Right lobe of liver (tissue), 4 donors: Measurements from ENCODE around the gene PPP1R36.

Experiments used
- CTCF ChIP-seq, 4 donors: fragments of 200-600 bp in 3 of 4; fragments of 450-650 bp in 1 of 4; IDR thresholded peaks; one replicate each; pipeline versions ENCODE4 v1.5.1 to v1.8.0; 2016 to 2022; ENCODE audit warnings: antibody characterized with exemption in 4 of 4, mild to moderate bottlenecking in 2 of 4
- POLR2A ChIP-seq: fragments of 450-650 bp; IDR thresholded peaks from one replicate; pipeline ENCODE4 v1.6.1; 2017; ENCODE audit warnings: antibody characterized with exemption, mild to moderate bottlenecking
- donor health status: DM: no; HTN: no; CAD: no.
- donor health status: DM: no; HTN: no; CAD: no.
- donor health status: DM: no; HTN: yes; CAD: no.

- TF ChIP-seq CTCF (IDR thresholded peaks at IDR 0.05): no peak
- no peak for TF ChIP-seq POLR2A
These were observed 61.7 kb downstream of the PPP1R36 start for GRCh38 chr14:64611358-64612020.
